Left kidney (tissue), 2 donors: ENCODE measurements around the gene SCGB1C1. TPM values are rescaled to one million over a fixed set of nuclear protein-coding genes. Genes with fewer than 3 reads are reported as not detected.

Experiments
- DNase-seq: peaks from one replicate; pipeline ENCODE4 v3.0.0-alpha.2; 2013
- polyA plus RNA-seq: library from polyadenylated mRNA; unstranded; fragments of 120-200 nt; gene quantifications from one replicate; pipeline ENCODE4 v1.2.1, GENCODE V29; 2013; ENCODE audit not compliant: insufficient read length

The SCGB1C1 gene
- polyA plus RNA-seq, 1 donor, result 1.1 TPM

- no peak for DNase-seq
These were observed 12.5 kb downstream of the SCGB1C1 start for GRCh38 chr11:205221-206001.

- DNase-seq, result no peak
These were observed 13.1 kb downstream of the SCGB1C1 start for GRCh38 chr11:206002-206384.

GRCh38 chr11:206526-207207 is 13.8 kb downstream of the SCGB1C1 start:
- no peak for DNase-seq

- peak; percentile 94 for DNase-seq
These were observed 14.5 kb downstream of the SCGB1C1 start, which contains the start of the genes BET1L and RIC8A for GRCh38 chr11:207208-207862. Gene BET1L, minus strand, starts transcription at chr11:207399. Its CDS starts 78 bp downstream, at chr11:207321. Gene RIC8A, plus strand, starts transcription at chr11:207708. Its CDS starts 1,147 bp downstream, at chr11:208855.

GRCh38 chr11:207863-208180 is 14.9 kb downstream of the SCGB1C1 start:
- DNase-seq, result no peak

GRCh38 chr11:208181-208916 is 15.5 kb downstream of the SCGB1C1 start:
- peak; percentile 84 for DNase-seq

GRCh38 chr11:208917-209260 is 16.0 kb downstream of the SCGB1C1 start:
- DNase-seq, result no peak

- no peak for DNase-seq
These were observed 16.6 kb downstream of the SCGB1C1 start for GRCh38 chr11:209275-210121.

- DNase-seq, result no peak
These were observed 17.4 kb downstream of the SCGB1C1 start for GRCh38 chr11:210122-210802.

GRCh38 chr11:210803-211180 is 17.9 kb downstream of the SCGB1C1 start:
- DNase-seq, result no peak

- DNase-seq, result no peak
These were observed 18.4 kb downstream of the SCGB1C1 start for GRCh38 chr11:211295-211694.

- no peak for DNase-seq
These were observed 18.9 kb downstream of the SCGB1C1 start for GRCh38 chr11:211741-212140.

GRCh38 chr11:212150-213100 is 19.5 kb downstream of the SCGB1C1 start:
- DNase-seq, result no peak

- no peak for DNase-seq
These were observed 20.2 kb downstream of the SCGB1C1 start for GRCh38 chr11:213111-213510.

- DNase-seq, result no peak
These were observed 21.2 kb downstream of the SCGB1C1 start for GRCh38 chr11:214083-214482.

GRCh38 chr11:215581-216037 is 22.7 kb downstream of the SCGB1C1 start:
- DNase-seq, result no peak

GRCh38 chr11:216081-216974 is 23.4 kb downstream of the SCGB1C1 start:
- no peak for DNase-seq

GRCh38 chr11:217704-218103 is 24.8 kb downstream of the SCGB1C1 start:
- DNase-seq, result no peak
